GM21717 (cell line): ENCODE measurements around the gene SPAAR.
"Not testable (repeated sequence)": the region's sequence is repeated elsewhere in the genome, so short reads cannot be mapped to it uniquely, and the experiment has no call there.

Experiments
- ATAC-seq: cut with Tn5 transposase; IDR thresholded peaks from one replicate; pipeline ENCODE4 v1.9.1; 2021; ENCODE audit warnings: mild to moderate bottlenecking, moderate library complexity; ENCODE audit not compliant: unreplicated experiment

The SPAAR gene

GRCh38 chr9:35903049-35903448, 6.2 kb upstream of the SPAAR start:
- no peak for ATAC-seq

DNA sequence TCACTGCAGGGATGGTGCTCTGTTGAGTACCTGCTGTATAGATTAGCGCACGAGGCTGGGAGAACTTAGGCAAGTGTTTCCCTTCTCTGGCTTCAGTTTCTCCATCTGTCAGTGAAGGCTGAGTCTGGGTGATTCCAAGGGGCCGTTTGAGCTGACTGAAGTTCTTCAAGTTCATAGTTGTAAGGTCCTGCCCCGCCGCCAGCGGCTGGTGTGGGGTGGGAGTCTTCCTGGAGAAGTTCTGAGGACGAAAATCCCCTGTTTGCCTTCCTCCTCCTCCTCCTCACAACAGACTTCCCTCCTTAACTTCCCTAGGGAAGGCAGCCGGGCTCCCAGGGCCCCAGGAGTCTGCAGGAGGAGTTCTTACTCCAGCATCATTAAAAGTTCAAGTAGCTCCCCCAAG, 5.0 kb upstream of the SPAAR start:
- no peak for ATAC-seq

- ATAC-seq, result no peak
These were observed 4.1 kb upstream of the SPAAR start for GRCh38 chr9:35905051-35905781.

- no peak for ATAC-seq
These were observed 3.2 kb upstream of the SPAAR start, which contains the start of gene HRCT1 for GRCh38 chr9:35905912-35906679. TSS of gene HRCT1 (plus strand) at chr9:35906202. CDS start at chr9:35906288, 86 bp downstream.

- ATAC-seq, result no peak
These were observed 2.2 kb upstream of the SPAAR start for GRCh38 chr9:35906923-35907699.

- no peak for ATAC-seq
These were observed 1.4 kb upstream of the SPAAR start for GRCh38 chr9:35907711-35908503.

GRCh38 chr9:35908504-35909125, 675 bp upstream of the SPAAR start:
- ATAC-seq, result no peak

DNA sequence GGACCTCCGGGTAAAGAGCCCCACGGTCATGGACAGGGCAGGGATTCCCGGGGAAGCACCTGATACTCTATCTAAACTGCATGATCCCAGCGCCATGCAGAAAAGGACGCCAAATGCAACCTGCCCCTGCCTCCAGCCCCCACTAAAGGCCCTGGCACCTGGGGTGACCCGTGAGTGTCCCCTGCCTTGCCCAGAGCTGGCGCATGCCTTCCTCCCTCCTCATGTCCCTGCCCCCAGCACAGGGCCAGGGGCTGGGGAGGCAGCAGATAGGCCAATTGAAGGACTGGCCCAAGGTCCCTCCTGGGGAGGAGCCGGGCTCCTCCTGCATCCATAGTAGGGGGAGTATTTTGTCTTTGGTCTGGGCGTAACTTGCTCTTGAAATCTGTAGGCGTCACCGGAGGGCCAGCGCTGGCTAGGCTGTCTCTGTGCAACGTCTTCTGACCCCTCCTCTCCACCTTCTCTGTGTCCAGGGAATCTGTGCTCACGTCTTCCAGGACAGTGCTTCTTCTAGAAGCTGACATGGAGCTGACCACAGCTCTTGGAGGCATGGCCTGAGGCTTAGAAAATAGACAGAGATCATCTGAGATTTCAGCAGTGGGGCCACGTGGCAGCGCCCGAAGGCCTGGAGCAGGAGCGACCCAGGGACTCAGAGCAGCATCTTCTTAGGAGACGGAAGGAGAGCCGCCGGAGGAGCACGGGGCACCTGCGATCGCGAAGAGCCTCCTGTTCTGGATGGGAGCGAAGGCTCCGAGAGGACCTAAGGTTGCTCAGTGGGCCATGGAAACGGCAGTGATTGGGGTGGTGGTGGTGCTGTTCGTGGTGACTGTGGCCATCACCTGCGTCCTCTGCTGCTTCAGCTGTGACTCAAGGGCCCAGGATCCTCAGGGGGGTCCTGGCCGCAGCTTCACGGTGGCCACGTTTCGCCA, 660 bp downstream of the SPAAR start:
- no peak for ATAC-seq

GRCh38 chr9:35910613-35911359, 1.5 kb downstream of the SPAAR start:
- no peak for ATAC-seq

DNA sequence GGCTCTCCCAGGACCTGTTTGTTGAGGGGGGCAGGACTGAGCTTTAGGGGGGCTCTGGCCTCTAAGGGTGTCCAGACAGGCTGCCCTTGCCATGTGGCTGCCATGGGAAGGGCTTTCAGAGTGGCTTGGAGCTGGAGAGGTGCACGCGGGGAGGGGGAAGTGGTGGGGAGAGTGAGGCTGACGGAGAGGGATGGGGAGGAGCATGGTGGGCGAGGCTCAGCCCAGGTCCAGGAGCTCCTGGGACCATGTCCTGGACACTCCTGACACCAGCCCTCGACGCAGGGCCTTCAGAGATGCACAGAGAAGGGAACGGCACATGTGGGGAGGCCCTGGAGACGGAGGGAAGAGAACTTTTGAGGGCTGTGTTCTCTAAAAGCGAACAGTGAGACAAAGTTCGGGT, 2.4 kb downstream of the SPAAR start:
- no peak for ATAC-seq

DNA sequence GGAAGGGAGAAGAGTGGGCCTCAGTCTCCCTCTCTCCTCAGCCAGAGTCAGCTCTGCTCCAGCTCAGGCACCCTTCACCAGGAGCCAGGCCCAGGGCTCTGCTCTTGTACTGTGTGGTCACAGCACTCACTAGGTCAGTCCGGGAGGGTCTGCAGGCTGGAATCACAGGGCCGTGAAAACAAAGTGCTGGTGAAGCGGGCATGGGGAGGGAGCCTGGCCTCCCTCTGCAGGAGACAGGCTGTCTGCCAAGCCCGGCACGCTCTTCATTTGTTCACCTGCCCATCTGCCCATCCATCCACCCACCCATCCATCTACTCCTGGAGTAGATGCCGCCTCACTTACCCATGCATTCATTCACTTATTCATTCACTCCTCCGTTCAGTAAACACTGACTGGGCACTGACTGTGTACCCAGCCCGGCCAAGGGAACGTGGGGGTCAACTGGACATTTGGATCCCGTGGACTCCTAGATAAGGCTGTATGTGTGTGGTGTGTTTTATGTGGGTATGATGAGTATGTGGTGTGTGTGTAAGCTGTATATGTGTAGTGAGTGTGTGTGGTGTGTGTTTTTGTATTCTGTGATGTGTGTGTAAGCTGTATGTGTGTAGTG, 3.6 kb downstream of the SPAAR start:
- ATAC-seq, result no peak

DNA sequence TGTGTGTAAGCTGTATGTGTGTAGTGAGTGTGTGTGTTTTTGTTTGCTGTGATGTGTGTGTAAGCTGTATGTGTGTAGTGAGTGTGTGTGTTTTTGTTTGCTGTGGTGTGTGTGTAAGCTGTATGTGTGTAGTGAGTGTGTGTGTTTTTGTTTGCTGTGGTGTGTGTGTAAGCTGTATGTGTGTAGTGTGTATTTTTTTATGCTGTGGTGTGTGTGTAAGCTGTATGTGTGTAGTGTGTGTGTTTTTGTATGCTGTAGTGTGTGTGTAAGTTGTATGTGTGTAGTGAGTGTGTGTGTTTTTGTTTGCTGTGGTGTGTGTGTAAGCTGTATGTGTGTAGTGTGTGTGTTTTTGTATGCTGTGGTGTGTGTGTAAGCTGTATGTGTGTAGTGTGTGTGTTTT, 4.1 kb downstream of the SPAAR start:
- ATAC-seq, result not testable (repeated sequence)

DNA sequence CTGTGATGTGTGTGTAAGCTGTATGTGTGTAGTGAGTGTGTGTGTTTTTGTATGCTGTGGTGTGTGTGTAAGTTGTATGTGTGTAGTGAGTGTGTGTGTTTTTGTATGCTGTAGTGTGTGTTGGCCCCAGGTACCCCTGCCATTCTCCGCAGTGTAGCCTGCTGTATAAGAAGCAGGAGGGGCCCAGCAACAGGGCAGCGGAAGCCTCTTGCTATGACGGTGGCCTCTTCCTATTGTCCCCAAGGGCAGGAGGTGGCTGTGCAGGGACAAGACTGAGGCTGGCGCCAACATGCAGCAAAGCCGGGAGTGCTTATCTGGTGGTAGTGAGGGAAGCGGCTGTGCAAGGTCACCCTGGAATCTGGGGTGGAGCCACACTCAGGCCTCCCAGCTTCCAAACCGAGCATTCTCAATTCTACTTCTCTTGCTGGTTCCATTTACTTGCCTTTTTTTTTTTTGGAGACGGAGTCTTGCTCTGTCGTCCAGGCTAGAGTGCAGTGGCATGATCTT, 5.1 kb downstream of the SPAAR start:
- ATAC-seq, result no peak

DNA sequence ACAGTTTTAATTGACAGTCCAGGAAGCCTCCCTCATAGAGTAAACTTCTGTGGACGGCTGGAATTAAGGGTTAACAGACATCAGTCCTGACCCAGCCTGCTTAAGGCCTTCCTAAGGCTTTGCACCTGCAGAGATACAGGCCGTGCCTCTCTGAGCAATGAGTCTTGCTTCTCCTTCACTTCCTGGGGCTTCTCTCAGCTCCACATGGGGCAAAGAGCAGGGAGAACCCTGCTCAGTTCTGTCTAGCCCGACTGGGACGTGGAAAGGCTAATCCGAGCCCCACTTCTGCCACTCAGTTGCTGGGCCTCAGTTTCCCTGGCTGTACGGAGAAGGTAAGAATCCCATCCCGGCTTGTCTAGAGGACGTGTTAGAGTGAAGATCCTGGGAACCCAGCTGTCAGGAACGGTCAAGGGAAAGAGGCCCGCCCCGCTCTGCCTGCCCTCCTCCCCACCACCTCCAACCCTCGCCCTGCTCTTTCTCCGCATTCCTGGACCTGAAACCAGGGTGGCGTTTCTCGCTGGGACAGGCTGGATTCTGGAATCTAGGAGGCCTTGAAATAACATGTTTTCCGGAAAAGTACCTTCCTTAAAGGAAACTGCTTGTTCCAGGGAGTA, 6.5 kb downstream of the SPAAR start:
- ATAC-seq, result no peak

DNA sequence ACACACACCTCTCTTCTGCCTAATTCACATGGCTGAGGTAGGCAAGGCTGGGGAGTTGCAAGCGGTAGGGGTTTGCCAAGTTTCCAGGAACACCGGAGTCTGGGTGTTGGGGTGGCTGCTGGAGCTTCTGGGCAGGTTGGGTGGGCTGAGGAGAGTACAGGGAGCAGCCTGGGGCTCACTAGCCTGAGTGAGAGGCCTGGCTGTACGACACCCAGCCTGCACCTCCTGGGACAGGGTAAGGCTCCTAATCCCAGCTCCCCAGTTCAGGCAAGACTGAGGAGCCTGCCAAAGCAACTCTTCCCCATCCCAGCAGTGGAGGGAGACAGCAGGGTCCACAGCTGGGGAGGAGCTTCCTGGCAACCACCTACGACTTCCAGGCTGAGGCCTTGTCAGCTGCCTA, 8.0 kb downstream of the SPAAR start:
- no peak for ATAC-seq

DNA sequence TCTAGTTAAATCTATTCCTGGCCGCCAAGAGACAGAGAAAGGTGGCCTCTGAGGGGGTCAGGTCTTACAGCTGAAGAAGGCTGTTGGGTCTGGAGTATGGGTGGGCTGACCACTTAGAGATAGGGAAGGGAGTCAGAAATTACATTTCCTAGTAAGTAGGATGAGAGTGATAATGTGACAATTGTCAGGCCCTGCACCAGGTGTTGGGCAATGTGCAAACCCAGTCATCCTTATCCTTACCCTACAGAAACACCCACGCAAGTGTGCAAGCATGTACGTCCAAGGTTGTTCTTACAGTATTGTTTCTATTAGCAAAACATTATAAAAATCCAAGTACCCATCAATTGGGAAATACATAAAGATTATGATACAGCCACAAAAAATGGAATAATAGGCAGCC, 9.5 kb downstream of the SPAAR start:
- ATAC-seq, result no peak

DNA sequence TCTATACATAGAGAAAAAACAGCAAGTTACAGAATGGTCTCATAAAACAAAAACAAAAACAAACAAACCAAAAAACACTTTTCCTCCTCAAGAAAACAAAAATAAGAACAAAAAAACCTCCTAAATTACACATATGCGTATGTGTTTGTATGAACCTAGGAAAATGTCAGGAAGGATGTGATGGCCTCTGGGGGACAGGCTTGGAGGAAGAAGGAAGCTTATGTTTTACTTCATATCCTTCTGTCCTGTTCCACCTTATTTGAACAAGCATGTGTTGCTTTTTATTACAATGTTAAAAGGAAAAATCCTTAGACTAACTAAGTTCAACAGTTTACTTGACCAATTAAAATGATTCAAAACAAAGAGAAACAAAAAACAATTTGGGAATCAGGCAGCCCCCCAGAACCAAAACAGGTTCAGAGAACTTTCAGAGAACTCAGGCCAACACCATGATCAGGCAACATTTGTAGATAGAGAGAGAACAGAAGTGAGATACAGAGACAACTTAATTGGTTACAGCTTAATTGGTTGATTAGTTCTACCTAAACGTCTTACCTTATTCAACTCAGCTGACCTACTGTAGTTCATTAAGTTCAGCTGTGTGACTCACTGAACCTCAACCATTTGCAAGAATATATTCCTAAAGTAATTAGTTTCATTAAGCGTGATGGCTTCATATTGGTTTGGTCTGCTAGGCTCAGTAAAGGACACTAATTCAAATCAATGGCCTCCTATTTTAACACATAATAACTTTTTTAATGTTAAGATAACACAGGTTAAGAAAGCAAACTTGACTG, 10.1 kb downstream of the SPAAR start:
- ATAC-seq, result no peak
